Measurements from ENCODE around the gene ORM1. TPM values are rescaled to one million over a fixed set of nuclear protein-coding genes. Genes with fewer than 3 reads are reported as not detected.

ORM1 gene
- total and polyA plus RNA-seq, 10 of the 15 experiments (the other 5 are each of a cell fraction or from before 2014, with no cell fraction given) = 4.4 TPM; not detected in 9

GRCh38 chr9:114290561-114290986 is 32.3 kb upstream of the ORM1 start (continued):
- TF ChIP-seq E2F8 (IDR thresholded peaks at IDR 0.05; ENCODE audit: low read depth, partially characterized antibody) (no peak), IRF4 (IDR thresholded peaks at IDR 0.05; ENCODE audit: low read depth, low read length) (no peak), EZH2 (IDR thresholded peaks at IDR 0.05; ENCODE audit: borderline replicate concordance, control insufficient read depth, low read depth, low read length) (no peak), MYB (IDR thresholded peaks at IDR 0.05; ENCODE audit: borderline replicate concordance, low read depth, low read length) (no peak), NKRF (conservative IDR thresholded peaks at IDR 0.05) (no peak), IRF5 (IDR thresholded peaks at IDR 0.05; ENCODE audit: borderline replicate concordance) (no peak)

All from GM12878 (cell line).